GM06990 (cell line): ENCODE measurements around the gene HOXD9.
A peak's percentile ranks its signal among the peaks of the same experiment; 100 is the strongest.

Experiments used
- DNase-seq: peaks from one replicate; pipeline ENCODE4 v3.0.0-alpha.2; 2011; ENCODE audit not compliant: insufficient read length; ENCODE audit errors: extremely low read depth
- H3K27me3 ChIP-seq: replicated peaks from 2 replicates; pipeline ENCODE4 v1.6.0; 2011; ENCODE audit warnings: low read length; ENCODE audit not compliant: control insufficient read depth, insufficient read depth
- H3K36me3 ChIP-seq: 2 replicates; pipeline ENCODE4 v1.5.1; 2011; ENCODE audit warnings: low read length; ENCODE audit not compliant: control insufficient read depth, insufficient read depth
- H3K4me3 ChIP-seq: replicated peaks from 2 replicates; pipeline ENCODE4 v1.5.1; 2011; ENCODE audit warnings: low read depth, mild to moderate bottlenecking, control low read depth, low read length
- TF ChIP-seq, protein P1 (sequence below): IDR thresholded peaks from 2 replicates; pipeline ENCODE4 v1.5.1; 2011; ENCODE audit warnings: low read length, control low read depth, mild to moderate bottlenecking, inconsistent platforms; ENCODE audit not compliant: insufficient read depth, poor library complexity, severe bottlenecking

HOXD9 gene

DNA sequence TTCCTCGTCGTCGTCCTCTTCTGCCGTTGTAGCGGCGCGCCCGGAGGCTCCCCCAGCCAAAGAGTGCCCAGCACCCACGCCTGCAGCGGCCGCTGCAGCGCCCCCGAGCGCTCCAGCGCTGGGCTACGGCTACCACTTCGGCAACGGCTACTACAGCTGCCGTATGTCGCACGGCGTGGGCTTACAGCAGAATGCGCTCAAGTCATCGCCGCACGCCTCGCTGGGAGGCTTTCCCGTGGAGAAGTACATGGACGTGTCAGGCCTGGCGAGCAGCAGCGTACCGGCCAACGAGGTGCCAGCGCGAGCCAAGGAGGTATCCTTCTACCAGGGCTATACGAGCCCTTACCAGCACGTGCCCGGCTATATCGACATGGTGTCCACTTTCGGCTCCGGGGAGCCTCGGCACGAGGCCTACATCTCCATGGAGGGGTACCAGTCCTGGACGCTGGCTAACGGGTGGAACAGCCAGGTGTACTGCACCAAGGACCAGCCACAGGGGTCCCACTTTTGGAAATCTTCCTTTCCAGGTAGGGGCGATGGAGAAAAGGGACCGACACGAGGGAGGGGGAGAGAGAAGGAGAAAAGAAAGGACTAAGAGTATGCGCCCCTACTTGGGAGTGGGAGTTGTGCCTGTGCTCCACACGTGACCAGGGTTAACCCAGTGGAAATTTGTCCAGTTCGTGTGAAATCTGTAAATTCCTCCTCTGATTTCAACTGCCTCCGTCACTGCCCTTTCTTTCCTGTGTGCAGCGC is 29.2 kb upstream of the HOXD9 start:
- Histone ChIP-seq H3K27me3 (peaks cover 1% of the 10 kb centered on the region; the same call in 1 of the 2 replicates), H3K4me3 (no peak overlapping the region), H3K36me3 (no peaks in the 10 kb centered on the region)
- TF ChIP-seq, protein P1, sequence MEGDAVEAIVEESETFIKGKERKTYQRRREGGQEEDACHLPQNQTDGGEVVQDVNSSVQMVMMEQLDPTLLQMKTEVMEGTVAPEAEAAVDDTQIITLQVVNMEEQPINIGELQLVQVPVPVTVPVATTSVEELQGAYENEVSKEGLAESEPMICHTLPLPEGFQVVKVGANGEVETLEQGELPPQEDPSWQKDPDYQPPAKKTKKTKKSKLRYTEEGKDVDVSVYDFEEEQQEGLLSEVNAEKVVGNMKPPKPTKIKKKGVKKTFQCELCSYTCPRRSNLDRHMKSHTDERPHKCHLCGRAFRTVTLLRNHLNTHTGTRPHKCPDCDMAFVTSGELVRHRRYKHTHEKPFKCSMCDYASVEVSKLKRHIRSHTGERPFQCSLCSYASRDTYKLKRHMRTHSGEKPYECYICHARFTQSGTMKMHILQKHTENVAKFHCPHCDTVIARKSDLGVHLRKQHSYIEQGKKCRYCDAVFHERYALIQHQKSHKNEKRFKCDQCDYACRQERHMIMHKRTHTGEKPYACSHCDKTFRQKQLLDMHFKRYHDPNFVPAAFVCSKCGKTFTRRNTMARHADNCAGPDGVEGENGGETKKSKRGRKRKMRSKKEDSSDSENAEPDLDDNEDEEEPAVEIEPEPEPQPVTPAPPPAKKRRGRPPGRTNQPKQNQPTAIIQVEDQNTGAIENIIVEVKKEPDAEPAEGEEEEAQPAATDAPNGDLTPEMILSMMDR: no peak
- no peak for DNase-seq

DNA sequence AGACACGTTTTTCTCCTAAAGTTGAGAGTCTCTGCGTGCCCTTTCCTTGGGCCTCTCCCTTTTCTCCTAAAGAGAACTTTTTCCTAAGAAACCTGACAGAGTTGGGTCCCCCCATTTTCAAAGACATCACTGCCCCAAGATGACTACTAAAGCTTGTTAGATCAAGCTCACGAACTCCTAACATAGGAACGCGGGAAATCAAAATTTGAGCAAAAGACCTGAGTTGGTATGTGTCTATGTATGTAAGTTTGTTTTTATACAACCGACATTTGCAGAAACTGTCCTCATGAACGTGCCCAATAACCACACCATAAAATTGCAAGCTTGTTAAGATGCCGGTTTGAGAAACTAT is 28.6 kb upstream of the HOXD9 start:
- DNase-seq: no peak
- H3K36me3 ChIP-seq: no peaks in the 10 kb centered on the region
- H3K4me3 ChIP-seq: no peak overlapping the region
- H3K27me3 ChIP-seq: peaks cover 1% of the 10 kb centered on the region; the same call in 1 of the 2 replicates
- TF ChIP-seq, protein P1: no peak

DNA sequence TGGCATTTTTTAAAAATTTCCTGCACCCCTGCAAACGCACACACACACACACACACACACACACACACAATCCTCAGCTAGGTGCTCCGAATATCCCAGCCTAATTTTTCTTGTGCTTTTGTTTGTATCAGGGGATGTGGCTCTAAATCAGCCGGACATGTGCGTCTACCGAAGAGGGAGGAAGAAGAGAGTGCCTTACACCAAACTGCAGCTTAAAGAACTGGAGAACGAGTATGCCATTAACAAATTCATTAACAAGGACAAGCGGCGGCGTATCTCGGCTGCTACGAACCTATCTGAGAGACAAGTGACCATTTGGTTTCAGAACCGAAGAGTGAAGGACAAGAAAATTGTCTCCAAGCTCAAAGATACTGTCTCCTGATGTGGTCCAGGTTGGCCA is 28.2 kb upstream of the HOXD9 start:
- no peak for DNase-seq
- TF ChIP-seq, protein P1: no peak
- Histone ChIP-seq H3K4me3 (no peak overlapping the region), H3K27me3 (peaks cover 1% of the 10 kb centered on the region; the same call in 1 of the 2 replicates), H3K36me3 (no peaks in the 10 kb centered on the region)

DNA sequence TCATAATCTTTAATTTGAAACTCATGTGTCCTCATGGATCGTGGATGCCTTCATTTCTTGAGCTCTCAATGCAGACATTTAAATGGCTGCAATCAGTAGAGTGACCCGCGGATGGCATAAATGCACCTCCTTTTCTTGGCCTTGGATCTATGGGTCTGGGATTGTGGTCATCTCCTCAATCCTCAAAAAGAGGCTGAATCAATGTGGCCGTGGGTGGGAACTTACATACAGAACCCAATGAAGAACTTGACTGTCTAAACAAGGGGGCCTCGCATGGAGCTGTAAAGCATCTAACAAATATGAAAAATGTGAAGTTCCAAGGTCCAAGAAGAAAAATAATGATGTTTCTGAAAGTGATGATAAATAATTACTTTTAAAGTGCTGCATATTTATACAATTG is 27.1 kb upstream of the HOXD9 start:
- Histone ChIP-seq H3K4me3 (no peak overlapping the region), H3K27me3 (peaks cover 1% of the 10 kb centered on the region; the same call in 1 of the 2 replicates), H3K36me3 (no peaks in the 10 kb centered on the region)
- no peak for DNase-seq
- TF ChIP-seq, protein P1: no peak

DNA sequence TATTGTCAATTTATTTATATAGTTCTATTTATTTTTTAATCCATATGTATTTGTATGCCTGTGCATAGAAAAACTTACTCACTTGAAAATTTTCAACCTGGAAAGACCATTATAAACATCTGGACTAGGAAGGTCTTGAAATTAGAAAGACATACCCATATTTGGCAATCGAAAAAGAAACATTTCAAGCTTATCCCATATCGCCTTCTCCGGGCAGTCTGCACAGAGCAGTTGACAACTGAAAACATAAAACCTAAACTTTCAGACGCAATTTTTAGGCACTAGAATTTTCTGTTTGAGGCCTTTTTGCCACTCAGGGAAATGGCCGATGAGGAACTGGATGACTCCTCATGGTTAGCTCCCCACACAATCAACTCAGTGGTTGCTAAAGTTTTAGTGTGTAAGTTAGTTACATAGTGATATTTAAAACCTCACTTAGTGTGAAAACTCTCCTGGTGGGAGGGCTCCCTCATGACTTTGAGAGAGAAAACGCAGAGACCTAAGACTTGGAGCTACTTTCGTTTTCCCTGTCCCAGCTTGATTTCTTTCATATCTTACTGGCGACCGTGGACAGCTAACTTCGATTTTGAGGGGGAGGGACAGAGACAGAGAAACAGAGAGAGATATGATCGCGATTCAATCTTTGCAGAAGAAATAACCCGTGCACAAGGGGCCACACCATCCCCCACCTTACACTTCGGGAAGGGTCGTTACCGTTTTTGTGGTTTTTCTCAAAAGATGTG is 26.1 kb upstream of the HOXD9 start:
- H3K27me3 ChIP-seq: peaks cover 1% of the 10 kb centered on the region; the same call in 1 of the 2 replicates
- no peaks in the 10 kb centered on the region for H3K36me3 ChIP-seq
- peak overlapping the region; percentile 22 for H3K4me3 ChIP-seq
- TF ChIP-seq, protein P1: no peak
- DNase-seq: no peak
